Upper lobe of right lung (tissue), 1 donor: ENCODE results near the gene CTNNA1. TPM values are rescaled to one million over a fixed set of nuclear protein-coding genes. Genes with fewer than 3 reads are reported as not detected.
"Not testable (repeated sequence)": the region's sequence is repeated elsewhere in the genome, so short reads cannot be mapped to it uniquely, and the experiment has no call there.

Experiments used
- ATAC-seq: fragments of 200-7000 bp; cut with Tn5 transposase; one replicate; pipeline ENCODE4 v1.9.1; 2020; ENCODE audit warnings: mild to moderate bottlenecking, moderate library complexity
- DNase-seq: peaks from one replicate; pipeline ENCODE4 v3.0.0-alpha.2; 2020
- H3K27ac ChIP-seq: fragments of 200-600 bp; one replicate; pipeline ENCODE4 v1.8.0; 2022
- H3K27me3 ChIP-seq: fragments of 200-600 bp; one replicate; pipeline ENCODE4 v1.8.0; 2022; ENCODE audit warnings: mild to moderate bottlenecking
- H3K36me3 ChIP-seq: fragments of 200-600 bp; one replicate; pipeline ENCODE4 v1.8.0; 2022
- H3K4me1 ChIP-seq: fragments of 200-600 bp; one replicate; pipeline ENCODE4 v1.8.0; 2022
- H3K4me3 ChIP-seq: fragments of 200-600 bp; one replicate; pipeline ENCODE4 v1.8.0; 2022; ENCODE audit warnings: mild to moderate bottlenecking
- H3K9me3 ChIP-seq: fragments of 200-600 bp; one replicate; pipeline ENCODE4 v1.8.0; 2022
- CTCF ChIP-seq: fragments of 200-600 bp; IDR thresholded peaks from one replicate; pipeline ENCODE4 v1.8.0; 2022; ENCODE audit warnings: antibody characterized with exemption
- intact Hi-C: fragments of 100-400 bp; cut with DNase I; formaldehyde crosslinking; loops from one replicate; pipeline ENCODE4 v1.11.0; 2022
- long read RNA-seq: library from polyadenylated mRNA; unstranded; transcript quantifications from one replicate; pipeline ENCODE4 v2.0.0, GENCODE V29; 2021
- total RNA-seq: library from RNA; stranded (reverse); fragmentation: NEBNext Ultra II Directional; extraction: Animal tissue kit (Norgen Biotek cat#: 25700); gene quantifications from one replicate; pipeline ENCODE4 v1.2.1, GENCODE V29; 2021
- donor health status: DM: no; HTN: yes; CAD: no; lungs with severe emphysema.

Gene CTNNA1, protein sequence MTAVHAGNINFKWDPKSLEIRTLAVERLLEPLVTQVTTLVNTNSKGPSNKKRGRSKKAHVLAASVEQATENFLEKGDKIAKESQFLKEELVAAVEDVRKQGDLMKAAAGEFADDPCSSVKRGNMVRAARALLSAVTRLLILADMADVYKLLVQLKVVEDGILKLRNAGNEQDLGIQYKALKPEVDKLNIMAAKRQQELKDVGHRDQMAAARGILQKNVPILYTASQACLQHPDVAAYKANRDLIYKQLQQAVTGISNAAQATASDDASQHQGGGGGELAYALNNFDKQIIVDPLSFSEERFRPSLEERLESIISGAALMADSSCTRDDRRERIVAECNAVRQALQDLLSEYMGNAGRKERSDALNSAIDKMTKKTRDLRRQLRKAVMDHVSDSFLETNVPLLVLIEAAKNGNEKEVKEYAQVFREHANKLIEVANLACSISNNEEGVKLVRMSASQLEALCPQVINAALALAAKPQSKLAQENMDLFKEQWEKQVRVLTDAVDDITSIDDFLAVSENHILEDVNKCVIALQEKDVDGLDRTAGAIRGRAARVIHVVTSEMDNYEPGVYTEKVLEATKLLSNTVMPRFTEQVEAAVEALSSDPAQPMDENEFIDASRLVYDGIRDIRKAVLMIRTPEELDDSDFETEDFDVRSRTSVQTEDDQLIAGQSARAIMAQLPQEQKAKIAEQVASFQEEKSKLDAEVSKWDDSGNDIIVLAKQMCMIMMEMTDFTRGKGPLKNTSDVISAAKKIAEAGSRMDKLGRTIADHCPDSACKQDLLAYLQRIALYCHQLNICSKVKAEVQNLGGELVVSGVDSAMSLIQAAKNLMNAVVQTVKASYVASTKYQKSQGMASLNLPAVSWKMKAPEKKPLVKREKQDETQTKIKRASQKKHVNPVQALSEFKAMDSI
- 362 TPM for total RNA-seq
- long read RNA-seq, transcript CTNNA1-230 (17 exons, 2,741 nt): minor isoform, 5 of 575 reads
- long read RNA-seq, transcript CTNNA1-201 (18 exons, 3,756 nt): major isoform, 434 of 575 reads
- long read RNA-seq, partial matches to known transcripts: 91 of 575 reads
- long read RNA-seq, other reads (novel, unspliced or antisense): 39 of 575 reads

- DNase-seq: peak; percentile 91
- peak within 1 kb of the TSS; percentile 99 for H3K27ac ChIP-seq
- H3K36me3 ChIP-seq: peaks cover 8% of the 10 kb centered on the region
- peak; percentile 90 for ATAC-seq
- no peak for TF ChIP-seq CTCF
- H3K4me1 ChIP-seq: peaks cover 12% of the 10 kb centered on the region
- no peaks in the 10 kb centered on the region for H3K9me3 ChIP-seq
- intact Hi-C loops: no loop called here
- H3K27me3 ChIP-seq: no peaks in the 10 kb centered on the region
- peak within 1 kb of the TSS; percentile 91 for H3K4me3 ChIP-seq
These were observed at the start of gene CTNNA1 for GRCh38 chr5:138752951-138753793. TSS of gene CTNNA1 (plus strand) at chr5:138753425. CDS start at chr5:138781925, 28,500 bp downstream.

- H3K27me3 ChIP-seq, H3K4me1 ChIP-seq, H3K4me3 ChIP-seq, H3K36me3 ChIP-seq, DNase-seq, H3K27ac ChIP-seq, intact Hi-C loops, H3K9me3 ChIP-seq, ATAC-seq: not testable (repeated sequence)
These were observed 49.4 kb upstream of the CTNNA1 start for GRCh38 chr5:138703777-138704176.

GRCh38 chr5:138705007-138705406 lies 48.2 kb upstream of the CTNNA1 start:
- ATAC-seq (no peak), DNase-seq (no peak)
- TF ChIP-seq CTCF: no peak
- Histone ChIP-seq H3K27ac (no peak overlapping the region), H3K9me3 (no peaks in the 10 kb centered on the region), H3K27me3 (no peaks in the 10 kb centered on the region), H3K36me3 (no peaks in the 10 kb centered on the region), H3K4me3 (no peak overlapping the region), H3K4me1 (no peaks in the 10 kb centered on the region)
- intact Hi-C loops: no loop called here

DNA sequence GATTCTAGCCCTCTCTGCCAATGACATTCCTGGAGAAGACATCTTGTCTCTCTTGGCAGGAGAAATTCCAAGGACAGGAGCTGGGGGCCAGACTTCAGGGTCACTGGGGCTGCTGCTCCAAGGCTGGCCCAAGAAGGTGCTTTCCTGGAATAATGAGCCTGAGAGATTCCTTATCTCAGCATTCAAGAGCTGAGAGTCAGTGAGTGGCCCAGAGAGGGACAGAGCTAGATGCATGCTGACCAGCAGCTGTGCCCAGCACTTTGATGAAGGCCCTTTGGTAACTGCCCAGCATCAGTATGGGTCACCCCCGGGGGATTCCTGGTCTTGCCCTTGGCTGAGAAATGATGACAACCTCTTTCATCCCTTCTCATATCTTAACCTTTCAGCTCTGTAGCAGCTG lies 47.7 kb upstream of the CTNNA1 start:
- ATAC-seq (no peak), DNase-seq (no peak)
- H3K4me3 ChIP-seq: no peak overlapping the region
- no peaks in the 10 kb centered on the region for H3K4me1 ChIP-seq
- no peak overlapping the region for H3K27ac ChIP-seq
- no peaks in the 10 kb centered on the region for H3K36me3 ChIP-seq
- intact Hi-C loops: no loop called here
- H3K27me3 ChIP-seq: no peaks in the 10 kb centered on the region
- no peaks in the 10 kb centered on the region for H3K9me3 ChIP-seq
- no peak for TF ChIP-seq CTCF

- Histone ChIP-seq H3K9me3 (no peaks in the 10 kb centered on the region), H3K4me3 (no peak overlapping the region), H3K27me3 (no peaks in the 10 kb centered on the region), H3K36me3 (no peaks in the 10 kb centered on the region), H3K27ac (no peak overlapping the region), H3K4me1 (no peaks in the 10 kb centered on the region)
- DNase-seq: no peak
- peak; percentile 70 for ATAC-seq
- intact Hi-C loops: no loop called here
- no peak for TF ChIP-seq CTCF
These were observed 46.4 kb upstream of the CTNNA1 start for GRCh38 chr5:138706655-138707480.
